GM12891 (cell line): Measurements from ENCODE around the gene SGO1.

ENCODE experiments used
- POLR2A ChIP-seq: IDR thresholded peaks from 2 replicates; pipeline ENCODE4 v1.6.1; 2011; ENCODE audit warnings: low read depth, low read length, control low read depth
- POLR2AphosphoS5 ChIP-seq: IDR thresholded peaks from 2 replicates; pipeline ENCODE4 v1.6.1; 2011; ENCODE audit warnings: low read depth, low read length, control low read depth
- POU2F2 ChIP-seq: IDR thresholded peaks from 2 replicates; pipeline ENCODE4 v1.6.1; 2011; ENCODE audit warnings: low read depth, mild to moderate bottlenecking, control low read depth, low read length, moderate library complexity
- SPI1 ChIP-seq: IDR thresholded peaks from 2 replicates; pipeline ENCODE4 v1.6.1; 2011; ENCODE audit warnings: low read depth, low read length, control low read depth
- TAF1 ChIP-seq: IDR thresholded peaks from 2 replicates; pipeline ENCODE4 v1.6.1; 2011; ENCODE audit warnings: low read depth, low read length, control low read depth

DNA sequence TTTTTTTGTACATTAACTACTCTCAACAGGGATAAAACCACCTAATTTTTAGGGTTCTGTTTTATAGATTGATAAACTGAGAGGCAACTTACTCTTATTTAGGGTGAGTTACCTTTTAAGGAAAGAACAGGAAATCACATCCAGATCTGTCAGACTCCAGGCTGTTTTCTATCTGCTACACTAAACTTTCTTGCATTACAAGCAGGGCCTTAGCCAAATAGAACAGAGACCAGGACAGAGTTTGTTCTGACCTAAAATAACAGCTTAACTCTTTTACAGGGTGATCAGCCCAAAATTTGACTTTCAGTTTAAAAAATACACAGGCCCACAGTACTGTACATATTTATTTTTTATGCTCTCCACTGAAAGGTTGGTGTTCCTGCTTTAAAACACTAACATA lies 38.6 kb downstream of the SGO1 start:
- TF ChIP-seq POLR2A, result no peak
- no peak for TF ChIP-seq SPI1
- no peak for TF ChIP-seq POLR2AphosphoS5
- no peak for TF ChIP-seq TAF1
- TF ChIP-seq POU2F2, result no peak
